CD4-positive, alpha-beta T cell treated with Interleukin-12 subunit alpha and Interleukin-12 subunit beta, for 1 hour (primary cell): Measurements from ENCODE around the gene ARHGAP27.
A peak's percentile ranks its signal among the peaks of the same experiment; 100 is the strongest.
"Not testable (repeated sequence)": the region's sequence is repeated elsewhere in the genome, so short reads cannot be mapped to it uniquely, and the experiment has no call there.

Experiments used
- DNase-seq: peaks from one replicate; pipeline ENCODE4 v3.0.0-alpha.2; 2020

ARHGAP27 gene

GRCh38 chr17:45445901-45446743, 13.5 kb upstream of the ARHGAP27 start:
- DNase-seq: peak; percentile 23

GRCh38 chr17:45444856-45445820, 12.5 kb upstream of the ARHGAP27 start:
- DNase-seq: not testable (repeated sequence)

DNA sequence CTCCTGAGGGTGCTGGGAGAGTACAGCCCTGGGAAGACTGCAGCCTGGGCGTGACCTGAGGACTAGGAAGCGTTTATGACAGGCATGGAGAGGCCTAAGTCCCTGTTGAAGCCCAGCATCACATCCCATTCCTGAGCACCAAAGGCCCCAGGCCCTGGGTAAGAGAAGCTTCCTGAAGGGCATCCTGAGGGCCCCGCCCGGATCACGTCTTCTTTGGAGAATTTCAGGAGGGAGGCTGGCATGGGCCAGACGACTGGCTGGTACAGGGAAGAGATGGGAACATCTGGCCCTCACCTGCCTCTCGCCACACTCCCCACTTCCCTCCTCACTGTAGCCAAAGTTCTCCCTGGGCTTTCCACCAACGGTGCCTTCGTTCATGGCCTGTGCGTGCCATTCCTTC, 11.6 kb upstream of the ARHGAP27 start:
- DNase-seq: not testable (repeated sequence)

- DNase-seq: not testable (repeated sequence)
Measured at GRCh38 chr17:45443371-45444260, 10.9 kb upstream of the ARHGAP27 start.

- no peak for DNase-seq
Measured at GRCh38 chr17:45441526-45442310, 9.0 kb upstream of the ARHGAP27 start.

- not testable (repeated sequence) for DNase-seq
Measured at GRCh38 chr17:45440839-45441515, 8.3 kb upstream of the ARHGAP27 start.

DNA sequence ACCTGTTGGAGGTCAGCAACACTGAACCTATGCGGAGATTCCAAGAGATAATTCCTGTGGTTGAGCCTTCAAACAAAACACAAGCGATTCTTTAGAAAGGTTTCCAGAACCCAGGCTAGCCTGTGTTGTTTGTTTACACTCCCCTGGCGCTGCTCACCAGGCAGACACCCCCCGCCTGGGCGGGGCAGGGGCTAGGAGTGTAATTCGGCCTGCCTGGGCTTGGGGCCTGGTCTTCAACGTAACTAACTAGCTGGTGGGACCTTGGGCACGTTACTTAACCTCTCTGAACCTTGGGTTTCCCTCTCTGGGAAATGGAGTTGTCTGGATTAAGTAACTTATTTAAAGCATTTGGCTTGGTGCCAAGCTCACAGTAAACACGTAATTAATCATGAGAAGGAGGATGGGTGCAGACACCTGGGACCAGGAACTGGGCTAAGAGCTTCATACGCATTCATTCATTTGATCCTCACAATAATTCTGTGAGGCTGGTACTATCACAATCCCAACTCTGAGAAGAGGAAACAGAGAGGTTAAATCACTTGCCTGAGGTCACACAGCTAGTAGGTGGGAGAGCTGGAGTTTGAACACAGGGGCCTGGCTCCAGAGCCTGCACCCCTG, 7.6 kb upstream of the ARHGAP27 start:
- DNase-seq: no peak

DNA sequence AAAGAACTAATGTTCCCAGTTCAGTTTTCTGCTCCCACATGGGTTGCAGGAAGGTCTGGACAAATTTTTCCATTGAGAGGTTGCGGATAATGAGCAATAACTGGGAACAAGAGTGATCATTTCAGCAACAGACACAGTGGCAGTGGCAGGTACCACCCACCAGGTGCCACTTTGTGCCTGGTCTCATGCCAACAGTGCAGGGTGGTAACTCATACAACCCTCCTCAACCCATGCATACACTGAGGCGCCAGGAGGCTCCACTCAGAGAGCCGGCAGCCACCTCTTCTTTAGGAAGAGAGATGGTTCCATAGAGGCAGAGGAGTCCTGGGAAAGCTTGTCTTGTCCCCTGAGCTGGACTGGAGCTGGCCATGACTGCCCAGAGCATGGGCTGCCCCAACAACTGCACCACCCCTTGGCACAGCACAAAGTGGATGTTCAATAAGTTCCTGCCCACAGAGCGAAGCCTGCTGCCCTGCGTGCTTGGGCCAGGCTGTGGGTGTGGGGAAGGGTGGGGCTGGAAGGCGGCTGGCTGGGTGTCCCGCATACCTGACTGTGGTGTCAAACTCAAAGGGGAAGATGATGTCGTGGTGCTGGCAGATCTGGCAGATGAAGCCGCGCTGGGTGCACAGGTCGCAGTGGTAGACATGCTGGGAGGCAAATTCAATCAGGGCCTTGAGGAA, 6.4 kb upstream of the ARHGAP27 start:
- no peak for DNase-seq

- DNase-seq: no peak
Measured at GRCh38 chr17:45437465-45438283, 5.0 kb upstream of the ARHGAP27 start.

- no peak for DNase-seq
Measured at GRCh38 chr17:45436625-45437464, 4.2 kb upstream of the ARHGAP27 start.

DNA sequence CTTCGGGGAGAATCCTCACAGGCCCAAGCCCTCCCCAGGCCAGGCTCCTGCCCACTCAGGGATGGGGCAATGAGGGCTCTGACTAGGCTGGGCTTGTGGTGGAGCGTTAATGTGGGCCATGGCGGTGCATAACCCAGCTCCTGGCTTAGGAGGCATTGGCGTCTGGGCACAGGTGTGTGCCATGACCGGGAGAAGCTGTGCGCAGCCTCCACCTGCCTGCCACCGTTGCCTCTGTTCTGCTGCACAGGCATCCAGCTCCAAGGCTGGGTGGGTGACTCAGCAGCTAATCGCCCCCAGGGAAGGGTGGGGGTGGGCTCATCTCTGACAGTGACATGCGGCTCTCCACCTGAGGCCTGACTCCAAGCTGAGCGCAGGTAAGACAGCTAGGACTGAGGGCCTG, 3.5 kb upstream of the ARHGAP27 start:
- DNase-seq: no peak

GRCh38 chr17:45435481-45435880, 2.8 kb upstream of the ARHGAP27 start:
- no peak for DNase-seq

- DNase-seq: no peak
Measured at GRCh38 chr17:45433159-45433535, 477 bp upstream of the ARHGAP27 start.

DNA sequence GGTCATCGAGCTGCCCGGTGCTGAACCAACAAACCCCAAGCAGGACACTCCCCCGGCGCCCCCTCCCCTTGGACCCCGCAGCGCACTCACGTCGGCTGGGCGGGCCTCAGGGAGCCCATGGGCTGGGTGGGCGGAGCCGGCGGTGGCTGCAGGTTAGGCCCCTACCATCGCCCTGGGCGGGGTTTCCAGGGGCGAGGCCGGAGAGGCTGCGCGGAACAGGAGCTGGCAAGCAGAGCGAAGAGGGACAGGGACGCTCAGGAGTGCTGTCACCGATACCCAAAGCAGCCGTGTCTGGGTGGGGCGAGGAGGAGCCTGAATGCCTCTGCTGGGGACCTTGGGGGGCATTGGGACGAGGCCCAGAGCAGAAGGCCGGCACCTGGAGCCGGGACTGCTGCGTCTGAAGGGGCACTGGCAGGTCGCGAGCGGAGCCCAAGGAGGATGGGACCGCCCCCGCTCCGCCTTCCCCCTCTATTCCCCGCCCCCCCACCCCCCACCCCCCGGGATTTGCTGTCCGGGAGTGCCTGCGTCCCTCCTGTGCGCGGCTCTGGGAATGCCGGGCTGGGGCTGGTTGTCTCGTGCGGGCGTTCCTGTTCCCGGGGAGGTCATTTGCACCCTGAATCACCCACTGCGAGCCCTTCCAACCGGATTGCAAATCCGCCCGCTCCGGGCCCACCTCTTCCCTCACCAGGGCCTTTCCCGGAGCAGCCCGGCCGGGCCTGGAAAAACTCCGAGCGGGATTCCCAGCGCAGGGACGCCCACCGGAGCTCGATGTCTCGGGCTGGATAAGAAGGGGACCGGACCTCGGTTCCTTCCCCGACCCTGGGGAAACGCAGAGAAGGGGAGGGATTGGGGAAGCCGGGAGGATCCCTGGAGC, 902 bp downstream of the ARHGAP27 start:
- DNase-seq: peak; percentile 78

- DNase-seq: peak; percentile 31
Measured at GRCh38 chr17:45430738-45431530, 1.7 kb downstream of the ARHGAP27 start.

DNA sequence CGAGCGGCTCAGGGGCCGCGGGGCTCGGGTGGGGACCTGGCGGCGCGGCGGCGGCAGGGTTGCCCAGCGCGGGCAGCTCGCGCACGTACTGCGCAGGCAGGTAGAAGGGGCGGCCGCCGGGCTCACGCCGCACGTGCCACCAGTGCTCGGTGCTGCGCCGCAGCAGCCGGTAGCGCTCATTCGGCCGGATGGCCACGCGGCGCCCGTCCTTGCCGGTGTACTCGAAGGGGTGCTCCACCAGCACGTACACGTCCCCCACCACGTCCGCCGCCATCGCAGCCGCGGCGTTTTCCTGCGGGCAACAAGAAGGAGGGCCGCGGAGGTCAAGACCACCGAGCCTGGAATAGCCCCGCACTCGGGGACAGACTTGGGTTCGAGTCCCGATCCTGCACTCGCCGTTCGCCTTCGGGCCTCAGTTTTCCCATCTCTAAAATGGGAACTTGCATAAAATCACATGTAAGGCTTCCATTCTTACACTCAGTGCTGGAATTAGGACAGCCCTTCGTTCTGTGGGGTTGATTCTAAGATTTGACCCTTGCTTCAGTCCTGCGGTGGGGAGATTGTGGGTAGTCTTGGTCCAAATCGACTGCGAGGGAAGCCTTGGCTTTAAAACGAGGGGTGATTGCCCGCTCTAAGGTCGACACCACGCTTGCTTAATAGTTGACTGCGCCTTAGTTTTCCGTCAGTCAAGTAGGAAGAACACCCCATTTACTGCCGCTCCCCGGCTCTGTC, 2.5 kb downstream of the ARHGAP27 start:
- no peak for DNase-seq
